Upper lobe of right lung (tissue), 1 donor: Measurements from ENCODE around the gene GASK1A. TPM values are rescaled to one million over a fixed set of nuclear protein-coding genes. Genes with fewer than 3 reads are reported as not detected.

Experiments
- ATAC-seq: fragments of 200-7000 bp; cut with Tn5 transposase; one replicate; pipeline ENCODE4 v1.9.1; 2020; ENCODE audit warnings: mild to moderate bottlenecking, moderate library complexity
- DNase-seq: peaks from one replicate; pipeline ENCODE4 v3.0.0-alpha.2; 2020
- H3K27ac ChIP-seq: fragments of 200-600 bp; one replicate; pipeline ENCODE4 v1.8.0; 2022
- H3K27me3 ChIP-seq: fragments of 200-600 bp; one replicate; pipeline ENCODE4 v1.8.0; 2022; ENCODE audit warnings: mild to moderate bottlenecking
- H3K36me3 ChIP-seq: fragments of 200-600 bp; one replicate; pipeline ENCODE4 v1.8.0; 2022
- H3K4me1 ChIP-seq: fragments of 200-600 bp; one replicate; pipeline ENCODE4 v1.8.0; 2022
- H3K4me3 ChIP-seq: fragments of 200-600 bp; one replicate; pipeline ENCODE4 v1.8.0; 2022; ENCODE audit warnings: mild to moderate bottlenecking
- H3K9me3 ChIP-seq: fragments of 200-600 bp; one replicate; pipeline ENCODE4 v1.8.0; 2022
- intact Hi-C: fragments of 100-400 bp; cut with DNase I; formaldehyde crosslinking; loops from one replicate; pipeline ENCODE4 v1.11.0; 2022
- total RNA-seq: library from RNA; stranded (reverse); fragmentation: NEBNext Ultra II Directional; extraction: Animal tissue kit (Norgen Biotek cat#: 25700); gene quantifications from one replicate; pipeline ENCODE4 v1.2.1, GENCODE V29; 2021
- TF ChIP-seq, protein P1 (sequence below): fragments of 200-600 bp; IDR thresholded peaks from one replicate; pipeline ENCODE4 v1.8.0; 2022; ENCODE audit warnings: antibody characterized with exemption
- donor health status: DM: no; HTN: yes; CAD: no; lungs with severe emphysema.

Gene GASK1A
- total RNA-seq, 1 donor from 2014 or later, result 3.9 TPM

DNA sequence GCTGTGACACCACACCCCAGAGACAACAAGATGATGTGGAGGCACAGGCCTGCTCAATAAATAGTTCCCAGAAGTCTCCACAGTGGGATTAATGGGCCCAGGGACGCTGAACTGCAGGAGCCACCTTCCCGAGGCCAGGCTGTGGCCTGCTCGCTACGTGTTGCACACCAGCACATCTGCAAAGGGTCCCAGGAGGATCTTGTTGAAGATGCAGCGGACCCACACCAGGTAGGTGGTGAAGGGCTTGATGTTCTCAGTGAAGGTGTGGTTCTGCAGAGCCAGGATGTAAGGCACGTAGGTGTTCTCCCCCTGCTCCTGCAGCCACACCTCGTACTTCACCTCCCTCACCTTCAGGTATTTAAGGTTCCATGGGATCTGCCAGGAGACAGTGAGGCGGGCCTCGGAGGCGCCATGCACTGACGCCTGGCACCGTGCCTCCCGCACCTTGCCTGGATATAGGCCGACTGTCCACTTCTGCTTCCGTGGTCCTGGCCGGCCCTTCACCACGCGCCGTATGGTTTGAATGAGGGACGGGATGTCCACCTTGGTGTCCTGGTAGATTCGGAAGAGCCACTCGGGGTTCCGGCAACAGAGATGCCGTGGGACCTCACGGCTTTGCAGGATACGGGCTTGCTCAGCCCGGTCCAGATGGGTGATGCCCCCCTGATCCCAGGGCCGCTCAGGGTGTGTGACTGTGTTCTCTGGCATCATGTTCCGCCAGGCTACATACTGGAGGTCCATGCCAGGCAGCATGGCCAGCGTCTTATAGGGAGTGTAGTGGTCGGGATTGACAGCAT, 100.6 kb downstream of the GASK1A start:
- Histone ChIP-seq H3K4me3 (no peak overlapping the region), H3K4me1 (no peaks in the 10 kb centered on the region), H3K36me3 (peaks cover 25% of the 10 kb centered on the region), H3K27me3 (no peaks in the 10 kb centered on the region), H3K9me3 (no peaks in the 10 kb centered on the region), H3K27ac (no peak overlapping the region)
- TF ChIP-seq, protein P1, sequence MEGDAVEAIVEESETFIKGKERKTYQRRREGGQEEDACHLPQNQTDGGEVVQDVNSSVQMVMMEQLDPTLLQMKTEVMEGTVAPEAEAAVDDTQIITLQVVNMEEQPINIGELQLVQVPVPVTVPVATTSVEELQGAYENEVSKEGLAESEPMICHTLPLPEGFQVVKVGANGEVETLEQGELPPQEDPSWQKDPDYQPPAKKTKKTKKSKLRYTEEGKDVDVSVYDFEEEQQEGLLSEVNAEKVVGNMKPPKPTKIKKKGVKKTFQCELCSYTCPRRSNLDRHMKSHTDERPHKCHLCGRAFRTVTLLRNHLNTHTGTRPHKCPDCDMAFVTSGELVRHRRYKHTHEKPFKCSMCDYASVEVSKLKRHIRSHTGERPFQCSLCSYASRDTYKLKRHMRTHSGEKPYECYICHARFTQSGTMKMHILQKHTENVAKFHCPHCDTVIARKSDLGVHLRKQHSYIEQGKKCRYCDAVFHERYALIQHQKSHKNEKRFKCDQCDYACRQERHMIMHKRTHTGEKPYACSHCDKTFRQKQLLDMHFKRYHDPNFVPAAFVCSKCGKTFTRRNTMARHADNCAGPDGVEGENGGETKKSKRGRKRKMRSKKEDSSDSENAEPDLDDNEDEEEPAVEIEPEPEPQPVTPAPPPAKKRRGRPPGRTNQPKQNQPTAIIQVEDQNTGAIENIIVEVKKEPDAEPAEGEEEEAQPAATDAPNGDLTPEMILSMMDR, result no peak
- ATAC-seq (no peak), DNase-seq (no peak)
- intact Hi-C loops, result no loop called here

DNA sequence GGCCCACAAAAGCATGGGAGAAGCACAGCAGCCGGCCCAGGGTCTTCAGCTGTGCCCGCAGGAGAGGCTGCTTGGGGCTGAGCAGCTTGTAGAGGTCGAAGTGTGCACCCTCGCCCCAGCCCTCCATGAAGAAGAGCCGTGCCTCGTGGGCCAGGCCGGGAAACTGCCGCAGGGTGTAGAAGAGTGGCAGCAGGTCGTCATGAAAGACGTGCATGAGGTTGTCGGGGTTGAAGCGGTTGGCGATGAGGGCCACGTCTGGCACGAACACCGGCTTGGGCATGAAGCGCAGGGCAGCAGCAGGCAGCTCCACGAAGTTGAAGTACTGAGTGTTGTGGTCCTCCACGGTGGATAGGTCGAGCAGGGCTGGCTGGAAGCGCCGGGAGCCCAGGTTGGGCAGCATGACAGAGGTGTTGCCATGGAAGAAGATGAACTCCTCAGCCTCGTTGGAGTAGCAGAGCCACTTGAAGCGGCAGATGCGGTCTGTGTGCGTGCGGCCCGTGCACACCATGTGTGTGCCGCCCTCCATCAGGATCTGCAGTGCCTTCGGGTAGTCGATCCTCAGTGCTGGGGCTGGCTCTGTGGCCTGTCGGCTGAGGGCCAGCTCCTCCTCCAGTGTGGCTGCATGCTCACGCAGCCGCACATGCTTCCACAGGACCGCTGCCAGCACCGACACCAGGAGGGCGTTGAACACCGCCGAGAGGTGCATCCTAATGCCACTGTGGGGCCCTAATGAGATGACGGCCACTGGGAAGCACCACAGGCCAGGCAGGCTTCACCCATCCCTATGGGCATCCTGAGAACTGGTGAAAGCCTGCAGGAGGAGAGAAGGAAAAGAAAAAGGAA, 101.8 kb downstream of the GASK1A start:
- H3K9me3 ChIP-seq, result no peaks in the 10 kb centered on the region
- H3K4me3 ChIP-seq, result no peak overlapping the region
- TF ChIP-seq, protein P1, result no peak
- intact Hi-C loops, result no loop called here
- H3K36me3 ChIP-seq, result peaks cover 25% of the 10 kb centered on the region
- H3K4me1 ChIP-seq, result no peaks in the 10 kb centered on the region
- ATAC-seq, result no peak
- H3K27me3 ChIP-seq, result no peaks in the 10 kb centered on the region
- no peak overlapping the region for H3K27ac ChIP-seq
- no peak for DNase-seq

- intact Hi-C loops, result no loop called here
- ATAC-seq, result no peak
- TF ChIP-seq, protein P1, result no peak
- H3K27ac ChIP-seq, result no peak overlapping the region
- H3K4me1 ChIP-seq, result no peaks in the 10 kb centered on the region
- no peaks in the 10 kb centered on the region for H3K27me3 ChIP-seq
- H3K4me3 ChIP-seq, result no peak overlapping the region
- DNase-seq, result no peak
- no peaks in the 10 kb centered on the region for H3K9me3 ChIP-seq
- H3K36me3 ChIP-seq, result peaks cover 25% of the 10 kb centered on the region
Measured at GRCh38 chr3:43081796-43082195, 102.7 kb downstream of the GASK1A start.

- DNase-seq, result no peak
- H3K4me3 ChIP-seq, result no peak overlapping the region
- no peak for ATAC-seq
- H3K27ac ChIP-seq, result no peak overlapping the region
- TF ChIP-seq, protein P1, result no peak
- peaks cover 25% of the 10 kb centered on the region for H3K36me3 ChIP-seq
- no peaks in the 10 kb centered on the region for H3K9me3 ChIP-seq
- H3K27me3 ChIP-seq, result no peaks in the 10 kb centered on the region
- intact Hi-C loops, result no loop called here
- H3K4me1 ChIP-seq, result no peaks in the 10 kb centered on the region
Measured at GRCh38 chr3:43082457-43082856, 103.3 kb downstream of the GASK1A start.

DNA sequence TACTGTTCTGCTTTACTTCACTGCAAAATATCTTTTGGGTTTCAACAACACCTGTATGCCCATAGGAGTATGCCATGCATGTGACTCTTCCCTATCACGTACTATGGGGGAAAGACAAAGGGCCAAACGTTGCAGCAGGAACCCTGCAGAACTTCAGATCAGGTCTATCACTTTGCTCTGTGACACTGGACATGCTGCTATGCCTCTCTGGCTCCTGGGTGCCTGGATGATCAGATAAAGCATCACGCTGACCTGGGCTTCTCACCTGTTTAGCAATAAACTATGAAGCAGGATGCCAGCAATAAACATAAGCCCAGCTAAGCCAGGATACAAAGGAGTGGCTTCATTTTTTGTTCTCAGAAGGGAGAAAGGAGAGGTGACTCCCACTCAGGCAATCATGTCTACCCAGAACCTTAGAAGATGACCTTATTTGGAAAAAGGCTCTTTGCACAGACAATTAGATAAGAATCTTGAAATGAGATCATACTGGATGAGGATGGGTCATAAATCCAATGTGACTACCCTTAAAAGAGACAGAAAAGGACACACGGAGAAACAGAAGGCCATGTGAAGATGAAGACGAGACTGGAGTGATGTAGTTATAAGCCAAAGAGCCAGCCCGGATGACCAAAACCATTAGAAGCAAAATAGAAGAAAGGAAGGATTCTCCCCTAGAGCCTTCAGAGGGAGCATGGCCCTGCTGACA, 107.5 kb downstream of the GASK1A start:
- no peak overlapping the region for H3K27ac ChIP-seq
- no peaks in the 10 kb centered on the region for H3K36me3 ChIP-seq
- TF ChIP-seq, protein P1, result no peak
- no peaks in the 10 kb centered on the region for H3K27me3 ChIP-seq
- no peak for DNase-seq
- no peak for ATAC-seq
- H3K9me3 ChIP-seq, result no peaks in the 10 kb centered on the region
- intact Hi-C loops, result no loop called here
- no peak overlapping the region for H3K4me3 ChIP-seq
- peaks cover 4% of the 10 kb centered on the region for H3K4me1 ChIP-seq
